DOHH2 (cell line): ENCODE results near the gene COL11A2.

ENCODE experiments used
- EZH2phosphoT487 ChIP-seq: fragments of 200-600 bp; sonication (generic); IDR thresholded peaks from 2 replicates; pipeline ENCODE4 v1.6.1; 2017; ENCODE audit warnings: borderline replicate concordance, mild to moderate bottlenecking, antibody characterized with exemption, low read length, moderate library complexity, mixed read lengths
- TF ChIP-seq, protein P1 (sequence below): fragments of 200-600 bp; sonication (generic); IDR thresholded peaks from one replicate; pipeline ENCODE4 v1.5.1; 2014; ENCODE audit warnings: antibody characterized with exemption, mild to moderate bottlenecking, low read depth, low read length; ENCODE audit not compliant: poor library complexity, severe bottlenecking

DNA sequence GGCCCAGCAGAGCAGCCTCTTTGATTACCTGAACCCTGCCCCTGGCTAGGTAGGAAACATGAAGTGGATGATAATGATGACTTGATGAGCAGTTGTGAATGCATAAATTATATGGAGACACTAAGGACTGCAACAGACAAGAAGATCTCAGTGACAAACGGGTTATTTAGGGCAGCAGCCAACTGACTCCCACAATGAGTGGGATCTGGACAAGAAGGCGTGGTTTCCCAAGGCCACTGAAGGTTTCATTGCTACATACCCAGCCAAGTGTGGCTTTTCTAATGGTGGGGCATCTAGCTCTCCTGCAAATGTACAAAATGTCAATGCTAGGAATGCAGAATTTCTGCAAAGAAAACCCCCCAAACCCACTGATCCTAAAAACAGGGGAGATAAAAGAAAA is 45.5 kb upstream of the COL11A2 start:
- TF ChIP-seq, protein P1, sequence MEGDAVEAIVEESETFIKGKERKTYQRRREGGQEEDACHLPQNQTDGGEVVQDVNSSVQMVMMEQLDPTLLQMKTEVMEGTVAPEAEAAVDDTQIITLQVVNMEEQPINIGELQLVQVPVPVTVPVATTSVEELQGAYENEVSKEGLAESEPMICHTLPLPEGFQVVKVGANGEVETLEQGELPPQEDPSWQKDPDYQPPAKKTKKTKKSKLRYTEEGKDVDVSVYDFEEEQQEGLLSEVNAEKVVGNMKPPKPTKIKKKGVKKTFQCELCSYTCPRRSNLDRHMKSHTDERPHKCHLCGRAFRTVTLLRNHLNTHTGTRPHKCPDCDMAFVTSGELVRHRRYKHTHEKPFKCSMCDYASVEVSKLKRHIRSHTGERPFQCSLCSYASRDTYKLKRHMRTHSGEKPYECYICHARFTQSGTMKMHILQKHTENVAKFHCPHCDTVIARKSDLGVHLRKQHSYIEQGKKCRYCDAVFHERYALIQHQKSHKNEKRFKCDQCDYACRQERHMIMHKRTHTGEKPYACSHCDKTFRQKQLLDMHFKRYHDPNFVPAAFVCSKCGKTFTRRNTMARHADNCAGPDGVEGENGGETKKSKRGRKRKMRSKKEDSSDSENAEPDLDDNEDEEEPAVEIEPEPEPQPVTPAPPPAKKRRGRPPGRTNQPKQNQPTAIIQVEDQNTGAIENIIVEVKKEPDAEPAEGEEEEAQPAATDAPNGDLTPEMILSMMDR: no peak
- no peak for TF ChIP-seq EZH2phosphoT487
